Fibroblast of peridontal ligament (primary cell): ENCODE measurements around the gene MICOS13.

Experiments used
- DNase-seq: peaks from one replicate; pipeline ENCODE4 v3.0.0-alpha.2; 2010; ENCODE audit errors: extremely low read depth

MICOS13 gene

GRCh38 chr19:5687360-5688198 is 7.3 kb upstream of the MICOS13 start:
- no peak for DNase-seq

DNA sequence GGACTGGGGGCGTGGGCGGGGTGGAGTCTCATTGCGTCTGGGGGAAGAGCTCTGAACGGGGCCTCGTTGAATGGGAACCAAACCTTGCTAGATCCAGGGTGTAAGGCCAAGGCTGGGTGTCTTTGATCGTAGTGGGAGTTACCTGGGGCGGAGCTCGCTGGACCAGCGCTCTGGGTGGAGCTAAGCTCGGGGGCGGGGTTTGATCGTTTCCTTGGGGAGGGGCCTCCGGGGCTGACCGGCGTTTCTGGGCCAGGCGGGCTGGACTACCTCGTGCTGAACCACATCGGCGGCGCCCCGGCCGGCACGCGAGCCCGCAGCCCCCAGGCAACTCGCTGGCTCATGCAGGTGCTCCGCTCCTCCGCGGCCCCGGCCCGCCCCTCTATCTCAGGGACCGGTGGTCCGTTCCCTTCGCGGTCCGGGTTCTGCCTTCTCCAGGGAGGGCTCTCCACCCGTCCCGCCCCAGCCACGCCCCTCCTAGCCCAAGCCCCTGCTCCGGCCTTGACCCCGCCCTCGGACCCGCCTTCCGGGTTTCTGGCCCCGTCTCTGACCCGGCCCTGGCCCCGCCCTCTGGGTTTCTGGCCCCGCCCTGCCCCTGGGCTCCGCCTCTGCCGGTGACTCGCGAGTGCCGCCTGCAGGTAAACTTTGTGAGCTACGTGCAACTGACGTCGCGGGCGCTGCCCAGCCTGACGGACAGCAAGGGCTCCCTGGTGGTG is 6.5 kb upstream of the MICOS13 start:
- DNase-seq, result peak; percentile 85

- no peak for DNase-seq
Measured at GRCh38 chr19:5686326-5686646, 6.0 kb upstream of the MICOS13 start.

DNA sequence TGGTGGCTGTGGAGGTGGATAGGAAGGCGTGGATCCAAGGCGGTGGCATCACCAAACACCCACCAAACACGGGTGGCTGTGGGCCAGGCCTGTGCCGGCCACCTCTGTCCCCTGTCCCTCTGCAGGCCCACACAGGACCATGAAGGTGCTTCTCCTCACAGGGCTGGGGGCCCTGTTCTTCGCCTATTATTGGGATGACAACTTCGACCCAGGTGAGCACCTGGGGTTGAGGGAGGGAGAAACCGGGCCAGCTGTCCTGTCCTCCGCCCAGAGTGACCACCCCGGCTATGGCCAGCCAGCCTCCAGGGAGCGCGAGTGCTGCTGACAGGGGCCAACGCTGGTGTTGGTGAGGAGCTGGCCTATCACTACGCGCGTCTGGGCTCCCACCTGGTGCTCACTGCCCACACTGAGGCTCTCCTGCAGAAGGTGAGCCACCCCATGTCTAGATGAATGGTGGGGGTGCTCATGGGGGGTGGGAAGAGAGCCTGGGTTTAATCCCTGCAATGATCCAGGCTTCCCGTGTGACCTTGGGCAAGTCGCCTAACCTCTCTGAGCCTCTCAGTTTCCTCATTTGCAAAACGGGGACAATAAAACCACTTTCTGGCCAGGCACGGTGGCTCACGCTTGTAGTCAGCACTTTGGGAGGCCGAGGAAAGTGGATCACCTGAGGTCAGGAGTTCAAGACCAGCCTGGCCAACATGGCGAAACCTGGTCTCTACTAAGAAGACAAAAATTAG is 4.5 kb upstream of the MICOS13 start:
- DNase-seq, result no peak

GRCh38 chr19:5683177-5683886 is 3.0 kb upstream of the MICOS13 start:
- DNase-seq, result no peak

DNA sequence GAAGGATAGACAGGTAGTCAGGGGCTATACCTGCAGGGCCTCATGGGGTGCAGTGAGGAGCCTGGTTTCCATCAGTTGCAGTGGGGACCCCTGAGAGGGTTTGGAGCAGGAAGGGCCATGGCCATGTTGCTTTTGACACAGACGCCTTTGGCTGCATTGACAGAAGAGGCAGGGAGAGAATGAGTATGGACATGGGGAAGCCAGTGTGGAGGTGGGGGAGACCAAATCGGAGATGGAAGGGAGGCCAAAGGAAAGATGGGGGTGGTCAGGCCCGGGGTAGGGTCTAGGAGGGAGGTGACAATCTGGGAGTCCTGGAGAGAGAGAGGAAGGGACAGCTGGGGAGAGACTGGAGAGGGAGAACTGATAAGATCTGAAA is 1.8 kb upstream of the MICOS13 start:
- no peak for DNase-seq

DNA sequence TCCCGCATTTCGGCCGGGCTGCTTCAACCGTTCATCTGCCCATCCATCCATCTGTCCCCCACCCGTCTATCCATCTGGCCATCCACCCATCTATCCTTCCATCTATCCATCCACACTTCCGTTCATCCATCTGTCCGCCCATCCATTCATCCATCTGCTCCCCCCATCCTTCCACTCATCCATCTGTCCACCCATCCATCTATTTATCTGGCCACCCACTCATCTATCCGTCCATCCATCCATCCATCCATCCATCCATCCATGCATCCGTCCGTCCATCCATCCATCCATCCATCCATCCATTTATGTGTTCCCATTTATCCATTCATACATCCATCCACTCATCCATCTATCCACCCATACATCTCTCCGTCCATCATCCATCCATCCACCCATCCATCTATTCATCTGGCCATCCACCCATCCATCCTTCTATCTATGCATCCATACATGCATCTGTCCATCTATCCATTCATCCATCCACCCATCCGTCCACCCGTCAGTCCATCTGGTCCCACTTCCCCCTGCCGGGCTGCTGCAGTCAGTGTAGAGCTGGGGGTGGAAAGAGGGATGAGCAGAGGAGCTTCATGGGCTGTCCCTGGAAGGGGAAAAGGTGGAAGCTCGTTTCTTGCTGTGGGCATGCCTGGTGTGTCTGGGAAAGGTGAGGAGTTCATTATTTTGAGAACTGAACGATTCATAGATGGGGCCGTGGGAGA is 1.2 kb upstream of the MICOS13 start:
- DNase-seq, result no peak

GRCh38 chr19:5680084-5680436 is 256 bp downstream of the MICOS13 start:
- DNase-seq, result no peak

GRCh38 chr19:5679289-5680083 is 830 bp downstream of the MICOS13 start:
- DNase-seq, result no peak

GRCh38 chr19:5678071-5678718 is 2.1 kb downstream of the MICOS13 start:
- no peak for DNase-seq

- no peak for DNase-seq
Measured at GRCh38 chr19:5677580-5677979, 2.7 kb downstream of the MICOS13 start.

GRCh38 chr19:5677136-5677535 is 3.2 kb downstream of the MICOS13 start:
- DNase-seq, result no peak

GRCh38 chr19:5676772-5677105 is 3.6 kb downstream of the MICOS13 start:
- DNase-seq, result no peak

DNA sequence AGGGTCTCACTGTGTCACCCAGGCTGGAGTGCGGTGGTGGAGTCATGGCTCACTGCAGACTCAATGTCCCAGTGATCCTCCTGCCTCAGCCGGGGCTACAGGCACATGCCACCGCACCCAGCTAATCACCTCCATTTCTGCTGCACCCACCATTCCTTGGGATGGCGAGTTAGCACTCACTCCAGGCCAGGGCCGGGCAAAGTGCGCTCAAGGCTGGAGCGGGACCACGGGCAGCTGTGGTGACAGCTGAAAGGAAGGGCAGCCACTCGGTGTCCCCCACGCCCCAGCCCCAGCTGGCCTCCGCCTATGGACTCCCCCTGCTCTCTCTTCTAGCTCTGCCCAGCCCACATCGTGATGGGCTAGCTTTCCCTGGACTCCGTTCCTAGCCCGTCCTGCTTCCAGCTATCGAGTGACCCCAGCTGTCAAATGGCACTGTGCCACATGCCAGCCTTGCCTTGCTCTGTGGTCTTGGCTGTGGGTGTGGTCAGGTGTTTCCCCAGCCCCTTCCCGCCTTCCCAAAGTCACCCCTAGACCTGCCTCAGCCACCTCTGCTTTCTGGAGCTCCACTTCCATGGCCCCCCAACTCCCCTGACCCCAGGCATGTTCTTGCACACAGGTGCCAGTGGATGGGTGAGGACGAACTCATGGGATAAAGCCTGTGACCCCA is 4.1 kb downstream of the MICOS13 start:
- DNase-seq, result no peak

GRCh38 chr19:5674714-5675113 is 5.6 kb downstream of the MICOS13 start:
- DNase-seq, result no peak

- DNase-seq, result no peak
Measured at GRCh38 chr19:5673752-5674151, 6.6 kb downstream of the MICOS13 start.

DNA sequence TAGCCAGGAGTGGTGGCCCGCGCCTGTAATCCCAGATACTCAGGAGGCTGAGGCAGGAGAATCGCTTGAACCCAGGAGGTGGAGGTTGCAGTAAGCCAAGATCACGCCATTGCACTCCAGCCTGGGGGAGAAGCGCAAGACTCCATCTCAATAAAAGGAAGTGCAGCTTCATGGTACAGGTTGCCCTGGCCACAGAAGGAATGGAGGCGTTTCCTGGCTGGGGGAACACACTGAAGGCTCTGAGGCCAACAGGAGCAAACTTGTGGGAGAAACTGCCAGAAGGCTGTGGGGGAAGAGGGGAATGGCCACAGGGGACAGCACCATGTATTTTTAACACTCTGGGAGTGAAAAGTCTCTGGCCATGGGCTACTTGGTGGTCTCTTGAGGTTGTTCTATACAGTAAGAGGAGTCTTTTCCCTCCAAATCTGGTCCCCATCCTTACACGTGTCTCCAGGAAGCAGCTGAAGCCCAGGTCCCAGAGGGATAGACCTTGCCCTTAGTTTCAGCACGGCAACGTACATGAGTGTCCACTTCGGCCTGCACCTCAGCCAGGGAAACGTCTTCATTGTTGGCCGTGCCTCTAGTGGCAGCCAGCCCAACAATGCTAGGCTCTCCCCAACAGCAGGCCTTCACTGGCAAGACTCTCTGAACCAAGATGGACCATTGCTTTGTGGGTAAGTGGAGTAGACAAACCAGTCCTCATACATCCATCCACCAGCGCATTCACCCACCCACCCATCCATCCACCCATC is 7.4 kb downstream of the MICOS13 start:
- no peak for DNase-seq

GRCh38 chr19:5671600-5671999 is 8.7 kb downstream of the MICOS13 start:
- no peak for DNase-seq

- DNase-seq, result no peak
Measured at GRCh38 chr19:5669212-5669611, 11.1 kb downstream of the MICOS13 start.
